ENCODE data around the gene HS3ST4.

Gene HS3ST4

DNA sequence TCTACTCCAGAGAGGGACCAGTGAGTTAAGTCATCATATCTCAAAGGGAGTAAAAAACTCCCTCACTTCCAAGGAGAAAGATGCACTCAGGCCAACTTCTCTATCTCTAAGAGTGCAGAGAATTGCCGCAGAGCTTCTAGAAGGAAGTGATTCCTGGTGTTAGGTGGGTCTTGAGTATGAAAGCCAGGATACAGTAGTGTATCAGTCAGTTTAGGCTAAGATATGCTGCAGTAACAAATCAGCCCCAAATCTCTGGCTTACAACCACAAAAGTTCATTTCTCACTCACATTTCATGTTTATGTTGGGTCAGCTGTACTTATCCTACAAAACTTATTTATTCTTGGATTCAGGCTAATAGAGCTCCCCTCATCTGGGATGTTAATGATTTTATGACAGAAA lies 106.3 kb downstream of the HS3ST4 start:
- H3K79me2 ChIP-seq (ENCODE audit: control insufficient read depth, insufficient read depth, low read length), result no peaks in the 10 kb centered on the region
- no peak overlapping the region for H2AK5ac ChIP-seq (ENCODE audit: low read length)
- no peak overlapping the region for H4K5ac ChIP-seq (ENCODE audit: low read length)
- peaks cover 2% of the 10 kb centered on the region for H3K79me1 ChIP-seq (ENCODE audit: low read length)
- H2BK15ac ChIP-seq (replicated peaks; ENCODE audit: low read depth), result no peak overlapping the region
- H3K36me3 ChIP-seq (ENCODE audit: control insufficient read depth, insufficient read depth, low read length), result no peaks in the 10 kb centered on the region
- DNase-seq, result no peak
- no peak overlapping the region for H2BK5ac ChIP-seq (ENCODE audit: low read length)
- no peak overlapping the region for H3K4me3 ChIP-seq (ENCODE audit: low read length)
- no peak overlapping the region for H3K4me2 ChIP-seq (ENCODE audit: low read length)
- no peak overlapping the region for H3K27ac ChIP-seq (ENCODE audit: low read depth, low read length)
- no peak overlapping the region for H3K56ac ChIP-seq (ENCODE audit: low read length)
- H3K18ac ChIP-seq (ENCODE audit: low read length), result no peak overlapping the region
- no peaks in the 10 kb centered on the region for H3K27me3 ChIP-seq (ENCODE audit: insufficient read depth, low read length, poor library complexity)
- no CpG with 5 or more reads among the region's 1 CpG for WGBS (ENCODE audit: extremely low coverage, insufficient coverage, low lambda C conversion rate)
- no peaks in the 10 kb centered on the region for H3K4me1 ChIP-seq (ENCODE audit: control insufficient read depth, low read depth, low read length)
- no peak overlapping the region for H3K4ac ChIP-seq (ENCODE audit: low read depth, low read length)
- no peak overlapping the region for H2BK120ac ChIP-seq (ENCODE audit: low read depth, low read length)
- no peak overlapping the region for H3K23ac ChIP-seq (ENCODE audit: low read length)
- no peak overlapping the region for H3K9ac ChIP-seq (ENCODE audit: low read length)
- no peak overlapping the region for H4K8ac ChIP-seq (ENCODE audit: low read depth, low read length)

DNA sequence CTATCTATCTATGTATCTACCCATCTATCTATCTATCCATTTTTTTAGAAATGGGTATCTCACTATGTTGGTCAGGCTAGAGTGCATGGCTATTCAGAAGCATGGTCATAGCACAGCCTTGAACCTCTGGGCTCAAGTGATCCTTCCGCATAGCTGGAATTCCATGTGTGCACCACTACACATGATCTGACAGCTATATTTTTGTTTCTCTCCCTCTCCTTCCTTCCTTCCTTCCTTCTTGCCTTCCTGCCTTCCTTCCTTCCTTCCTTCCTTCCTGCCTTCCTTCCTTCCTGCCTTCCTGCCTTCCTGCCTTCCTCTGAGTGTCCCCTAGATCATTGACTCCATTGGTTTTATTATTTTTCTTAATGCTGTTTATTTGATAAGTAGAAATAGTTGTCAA lies 108.1 kb downstream of the HS3ST4 start:
- no peak overlapping the region for H2BK15ac ChIP-seq (replicated peaks; ENCODE audit: low read depth)
- no peaks in the 10 kb centered on the region for H3K79me2 ChIP-seq (ENCODE audit: control insufficient read depth, insufficient read depth, low read length)
- no peaks in the 10 kb centered on the region for H3K36me3 ChIP-seq (ENCODE audit: control insufficient read depth, insufficient read depth, low read length)
- H3K9ac ChIP-seq (ENCODE audit: low read length), result no peak overlapping the region
- peaks cover 2% of the 10 kb centered on the region for H3K79me1 ChIP-seq (ENCODE audit: low read length)
- no peaks in the 10 kb centered on the region for H3K4me1 ChIP-seq (ENCODE audit: control insufficient read depth, low read depth, low read length)
- no peak overlapping the region for H3K56ac ChIP-seq (ENCODE audit: low read length)
- no peak overlapping the region for H2BK5ac ChIP-seq (ENCODE audit: low read length)
- H2BK120ac ChIP-seq (ENCODE audit: low read depth, low read length), result no peak overlapping the region
- no peak overlapping the region for H2AK5ac ChIP-seq (ENCODE audit: low read length)
- no peak overlapping the region for H3K23ac ChIP-seq (ENCODE audit: low read length)
- H4K5ac ChIP-seq (ENCODE audit: low read length), result no peak overlapping the region
- H3K18ac ChIP-seq (ENCODE audit: low read length), result no peak overlapping the region
- H4K8ac ChIP-seq (ENCODE audit: low read depth, low read length), result no peak overlapping the region
- no peak overlapping the region for H3K4ac ChIP-seq (ENCODE audit: low read depth, low read length)
- no peak overlapping the region for H3K4me3 ChIP-seq (ENCODE audit: low read length)
- no peaks in the 10 kb centered on the region for H3K27me3 ChIP-seq (ENCODE audit: insufficient read depth, low read length, poor library complexity)
- H3K4me2 ChIP-seq (ENCODE audit: low read length), result no peak overlapping the region
- WGBS (ENCODE audit: extremely low coverage, insufficient coverage, low lambda C conversion rate), result no CpG with 5 or more reads among the region's 1 CpG
- DNase-seq, result no peak
- H3K27ac ChIP-seq (ENCODE audit: low read depth, low read length), result no peak overlapping the region

GRCh38 chr16:25812215-25812614 lies 120.5 kb downstream of the HS3ST4 start:
- no peaks in the 10 kb centered on the region for H3K27me3 ChIP-seq (ENCODE audit: insufficient read depth, low read length, poor library complexity)
- no peak overlapping the region for H2BK5ac ChIP-seq (ENCODE audit: low read length)
- H2AK5ac ChIP-seq (ENCODE audit: low read length), result no peak overlapping the region
- no peak overlapping the region for H3K4me2 ChIP-seq (ENCODE audit: low read length)
- no peak overlapping the region for H3K18ac ChIP-seq (ENCODE audit: low read length)
- no peak overlapping the region for H4K5ac ChIP-seq (ENCODE audit: low read length)
- H3K4me1 ChIP-seq (ENCODE audit: control insufficient read depth, low read depth, low read length), result no peaks in the 10 kb centered on the region
- no peak overlapping the region for H3K9ac ChIP-seq (ENCODE audit: low read length)
- no peaks in the 10 kb centered on the region for H3K79me1 ChIP-seq (ENCODE audit: low read length)
- H3K23ac ChIP-seq (ENCODE audit: low read length), result no peak overlapping the region
- H3K36me3 ChIP-seq (ENCODE audit: control insufficient read depth, insufficient read depth, low read length), result no peaks in the 10 kb centered on the region
- no peak overlapping the region for H2BK15ac ChIP-seq (replicated peaks; ENCODE audit: low read depth)
- no CpG with 5 or more reads among the region's 5 CpGs for WGBS (ENCODE audit: extremely low coverage, insufficient coverage, low lambda C conversion rate)
- H3K27ac ChIP-seq (ENCODE audit: low read depth, low read length), result no peak overlapping the region
- no peak for DNase-seq
- H3K4me3 ChIP-seq (ENCODE audit: low read length), result no peak overlapping the region
- no peaks in the 10 kb centered on the region for H3K79me2 ChIP-seq (ENCODE audit: control insufficient read depth, insufficient read depth, low read length)
- H3K4ac ChIP-seq (ENCODE audit: low read depth, low read length), result no peak overlapping the region
- H4K8ac ChIP-seq (ENCODE audit: low read depth, low read length), result no peak overlapping the region
- no peak overlapping the region for H2BK120ac ChIP-seq (ENCODE audit: low read depth, low read length)
- no peak overlapping the region for H3K56ac ChIP-seq (ENCODE audit: low read length)

DNA sequence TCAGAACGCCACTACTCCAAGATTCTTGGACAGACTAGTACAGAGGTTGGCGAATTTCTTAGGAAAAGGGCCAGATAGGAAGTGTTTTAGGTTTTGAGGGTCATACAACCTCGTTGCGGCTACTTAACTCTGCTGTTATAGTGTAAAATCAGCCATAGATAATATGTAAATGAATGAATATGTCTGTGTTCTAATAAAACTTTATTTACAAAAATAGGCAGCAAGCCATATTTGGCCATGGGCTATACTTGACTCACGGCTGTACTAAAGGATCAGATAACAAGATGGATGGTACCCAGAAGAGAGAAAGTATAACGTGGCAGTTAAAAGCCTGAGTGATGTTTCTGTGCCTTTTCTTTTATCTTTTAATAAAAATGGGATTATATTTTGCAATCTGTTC lies 125.5 kb downstream of the HS3ST4 start:
- Histone ChIP-seq H3K9ac (ENCODE audit: low read length) (no peak overlapping the region), H3K27me3 (ENCODE audit: insufficient read depth, low read length, poor library complexity) (no peaks in the 10 kb centered on the region), H3K36me3 (ENCODE audit: control insufficient read depth, insufficient read depth, low read length) (no peaks in the 10 kb centered on the region), H3K4me1 (ENCODE audit: control insufficient read depth, low read depth, low read length) (no peaks in the 10 kb centered on the region), H3K79me2 (ENCODE audit: control insufficient read depth, insufficient read depth, low read length) (no peaks in the 10 kb centered on the region), H4K5ac (ENCODE audit: low read length) (no peak overlapping the region), H3K56ac (ENCODE audit: low read length) (no peak overlapping the region), H2BK15ac (replicated peaks; ENCODE audit: low read depth) (no peak overlapping the region), H3K27ac (ENCODE audit: low read depth, low read length) (no peak overlapping the region), H3K18ac (ENCODE audit: low read length) (no peak overlapping the region), H3K4me3 (ENCODE audit: low read length) (no peak overlapping the region), H3K23ac (ENCODE audit: low read length) (no peak overlapping the region), H2BK120ac (ENCODE audit: low read depth, low read length) (no peak overlapping the region), H2BK5ac (ENCODE audit: low read length) (no peak overlapping the region), H4K8ac (ENCODE audit: low read depth, low read length) (no peak overlapping the region), H3K4ac (ENCODE audit: low read depth, low read length) (no peak overlapping the region), H3K79me1 (ENCODE audit: low read length) (no peaks in the 10 kb centered on the region), H3K4me2 (ENCODE audit: low read length) (no peak overlapping the region), H2AK5ac (ENCODE audit: low read length) (no peak overlapping the region)
- DNase-seq, result no peak
- WGBS (ENCODE audit: extremely low coverage, insufficient coverage, low lambda C conversion rate), result no CpG with 5 or more reads among the region's 6 CpGs

DNA sequence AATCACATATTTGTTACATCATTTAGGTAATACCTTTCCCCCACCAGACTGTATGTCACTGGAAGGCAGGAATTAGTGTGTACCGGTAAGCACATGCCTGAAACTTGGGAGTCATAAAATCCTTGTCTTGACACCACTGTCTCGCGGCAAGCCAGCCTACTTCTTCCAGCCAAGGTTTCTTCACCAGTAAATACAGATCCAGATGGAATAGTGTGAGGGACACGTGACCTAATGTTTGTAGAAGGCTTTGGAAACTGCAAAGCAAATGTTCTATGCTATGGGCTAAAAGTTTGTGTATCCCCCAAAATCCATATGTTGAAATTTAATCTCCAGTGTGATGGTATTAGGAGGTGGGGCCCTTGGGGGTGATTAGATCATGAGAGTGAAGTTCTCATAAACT lies 126.1 kb downstream of the HS3ST4 start:
- Histone ChIP-seq H3K4me1 (ENCODE audit: control insufficient read depth, low read depth, low read length) (no peaks in the 10 kb centered on the region), H3K27ac (ENCODE audit: low read depth, low read length) (no peak overlapping the region), H3K79me2 (ENCODE audit: control insufficient read depth, insufficient read depth, low read length) (no peaks in the 10 kb centered on the region), H3K18ac (ENCODE audit: low read length) (no peak overlapping the region), H3K23ac (ENCODE audit: low read length) (no peak overlapping the region), H3K56ac (ENCODE audit: low read length) (no peak overlapping the region), H3K79me1 (ENCODE audit: low read length) (no peaks in the 10 kb centered on the region), H4K5ac (ENCODE audit: low read length) (no peak overlapping the region), H3K9ac (ENCODE audit: low read length) (no peak overlapping the region), H3K27me3 (ENCODE audit: insufficient read depth, low read length, poor library complexity) (no peaks in the 10 kb centered on the region), H3K4ac (ENCODE audit: low read depth, low read length) (no peak overlapping the region), H2BK5ac (ENCODE audit: low read length) (no peak overlapping the region), H3K4me2 (ENCODE audit: low read length) (no peak overlapping the region), H2BK15ac (replicated peaks; ENCODE audit: low read depth) (no peak overlapping the region), H2BK120ac (ENCODE audit: low read depth, low read length) (no peak overlapping the region), H3K4me3 (ENCODE audit: low read length) (no peak overlapping the region), H3K36me3 (ENCODE audit: control insufficient read depth, insufficient read depth, low read length) (no peaks in the 10 kb centered on the region), H4K8ac (ENCODE audit: low read depth, low read length) (no peak overlapping the region), H2AK5ac (ENCODE audit: low read length) (no peak overlapping the region)
- WGBS (ENCODE audit: extremely low coverage, insufficient coverage, low lambda C conversion rate), result no CpG with 5 or more reads among the region's 4 CpGs
- DNase-seq, result no peak

GRCh38 chr16:25823891-25824290 lies 132.1 kb downstream of the HS3ST4 start:
- Histone ChIP-seq H3K4me1 (ENCODE audit: control insufficient read depth, low read depth, low read length) (no peaks in the 10 kb centered on the region), H2BK15ac (replicated peaks; ENCODE audit: low read depth) (no peak overlapping the region), H3K79me1 (ENCODE audit: low read length) (no peaks in the 10 kb centered on the region), H3K4me3 (ENCODE audit: low read length) (no peak overlapping the region), H3K18ac (ENCODE audit: low read length) (no peak overlapping the region), H3K27me3 (ENCODE audit: insufficient read depth, low read length, poor library complexity) (no peaks in the 10 kb centered on the region), H2BK5ac (ENCODE audit: low read length) (no peak overlapping the region), H3K23ac (ENCODE audit: low read length) (no peak overlapping the region), H2BK120ac (ENCODE audit: low read depth, low read length) (no peak overlapping the region), H3K9ac (ENCODE audit: low read length) (no peak overlapping the region), H3K4ac (ENCODE audit: low read depth, low read length) (no peak overlapping the region), H3K27ac (ENCODE audit: low read depth, low read length) (no peak overlapping the region), H3K79me2 (ENCODE audit: control insufficient read depth, insufficient read depth, low read length) (no peaks in the 10 kb centered on the region), H2AK5ac (ENCODE audit: low read length) (no peak overlapping the region), H4K8ac (ENCODE audit: low read depth, low read length) (no peak overlapping the region), H4K5ac (ENCODE audit: low read length) (no peak overlapping the region), H3K36me3 (ENCODE audit: control insufficient read depth, insufficient read depth, low read length) (no peaks in the 10 kb centered on the region), H3K4me2 (ENCODE audit: low read length) (no peak overlapping the region), H3K56ac (ENCODE audit: low read length) (no peak overlapping the region)
- no CpG with 5 or more reads among the region's 2 CpGs for WGBS (ENCODE audit: extremely low coverage, insufficient coverage, low lambda C conversion rate)
- no peak for DNase-seq
